ENCODE measurements around the gene SHLD1.

GRCh38 chr20:5787796-5788165 is 37.6 kb downstream of the SHLD1 start:
- TF ChIP-seq GATA2 (IDR thresholded peaks at IDR 0.05; ENCODE audit: low read depth, low read length): no peak
- TF ChIP-seq GATA3 (IDR thresholded peaks at IDR 0.05; ENCODE audit: low read depth, low read length): no peak
